ENCODE data around the gene ZNHIT3.
"Not testable (repeated sequence)": the region's sequence is repeated elsewhere in the genome, so short reads cannot be mapped to it uniquely, and the experiment has no call there.

Gene ZNHIT3

DNA sequence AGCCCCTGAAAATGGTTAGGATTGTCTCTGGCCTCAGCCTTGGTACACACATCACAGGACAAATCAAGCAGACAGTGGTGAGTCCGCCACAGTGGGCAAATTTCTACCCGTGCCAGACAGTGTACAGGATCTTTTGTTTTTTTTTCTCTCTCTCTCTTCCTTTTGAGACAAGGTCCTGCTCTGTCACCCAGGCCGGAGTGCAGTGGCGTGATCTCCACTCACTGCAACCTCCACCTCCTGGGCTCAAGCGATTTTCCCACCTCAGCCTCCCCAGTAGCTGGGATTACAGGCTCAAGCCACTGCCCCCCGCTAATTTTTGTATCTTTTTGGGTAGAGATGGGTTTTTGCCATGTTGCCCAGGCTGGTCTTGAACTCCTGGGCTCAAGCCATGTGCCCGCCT lies 2.5 kb upstream of the ZNHIT3 start:
- DNase-seq (ENCODE audit: low read depth) = not testable (repeated sequence)

DNA sequence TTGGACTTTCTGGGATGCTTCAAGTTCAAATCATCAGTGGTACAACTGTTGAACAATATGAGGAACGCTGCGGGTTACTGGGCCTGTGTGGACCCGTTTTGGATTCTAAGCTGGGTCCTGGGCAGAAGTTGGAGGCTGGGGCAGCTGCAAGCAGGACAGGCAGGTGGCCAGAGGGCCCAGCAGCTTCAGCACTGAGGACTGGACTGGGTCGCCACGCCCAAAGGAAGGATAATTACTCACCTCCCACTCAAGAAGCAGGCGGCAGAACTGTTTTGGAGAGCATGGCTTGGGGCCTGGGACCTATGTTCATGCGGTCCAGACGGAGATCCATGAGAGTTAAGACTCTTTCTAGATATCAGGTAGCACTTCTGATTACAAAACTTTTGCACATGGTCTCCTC lies 1.5 kb upstream of the ZNHIT3 start:
- DNase-seq (ENCODE audit: low read depth) = no peak

DNA sequence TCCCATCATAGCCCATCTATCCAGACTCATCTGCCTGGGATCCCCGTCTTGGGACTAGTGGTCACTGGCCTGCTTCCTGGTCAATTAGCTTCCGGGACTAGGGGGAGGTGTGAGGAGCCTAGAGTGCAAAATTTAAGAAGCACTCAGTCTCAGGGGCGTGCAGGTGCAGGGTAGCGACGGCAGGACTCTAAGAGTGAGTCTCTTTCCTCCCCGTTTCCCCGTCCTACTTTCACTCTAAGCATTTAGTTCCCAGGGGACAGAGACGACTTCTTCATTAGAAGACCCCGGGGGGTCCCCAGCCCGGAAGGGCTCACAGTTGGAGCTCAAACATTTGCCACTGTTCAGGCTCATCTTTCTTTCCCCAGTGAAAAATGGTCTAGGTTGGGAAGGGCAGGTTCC lies 677 bp upstream of the ZNHIT3 start:
- DNase-seq (ENCODE audit: low read depth) = no peak

DNA sequence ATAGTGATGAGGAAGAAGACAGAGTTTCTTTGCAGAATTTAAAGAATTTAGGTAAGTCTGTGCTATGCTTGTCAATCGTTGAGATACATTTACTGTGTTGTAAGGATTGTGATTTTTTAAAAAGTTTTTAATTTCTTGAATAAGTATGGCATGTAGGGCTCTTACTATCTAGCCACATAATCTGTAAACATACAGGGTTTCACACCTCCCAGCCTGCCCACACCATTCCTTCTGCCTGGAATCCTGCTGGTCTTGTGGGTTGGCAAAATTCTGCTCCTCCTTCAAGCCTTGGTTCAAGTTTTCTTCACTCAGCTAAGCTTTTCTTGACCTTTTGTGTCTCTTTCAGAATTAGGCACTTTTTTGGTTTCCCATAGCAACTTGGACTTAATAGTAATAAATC lies 7.5 kb downstream of the ZNHIT3 start:
- no peak for DNase-seq (ENCODE audit: low read depth)

DNA sequence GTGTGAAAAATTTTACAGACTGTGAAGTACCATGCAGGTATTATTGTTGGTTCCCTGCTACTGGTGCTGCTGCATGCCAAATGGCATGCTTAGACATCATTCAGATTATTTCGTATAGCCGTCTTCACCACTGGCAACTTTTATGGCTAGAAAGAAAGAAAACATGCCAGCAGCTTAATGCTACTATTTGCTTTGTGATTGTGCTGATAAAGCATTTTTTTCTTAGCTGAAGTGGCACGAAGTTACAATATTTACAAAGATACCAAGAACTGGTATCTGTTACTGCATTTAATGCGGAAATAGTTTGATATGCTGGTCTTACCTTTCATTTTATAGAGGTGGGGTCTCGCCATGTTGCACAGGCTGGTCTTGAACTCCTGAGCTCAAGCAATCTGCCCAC lies 8.2 kb downstream of the ZNHIT3 start:
- DNase-seq (ENCODE audit: low read depth) = no peak

DNA sequence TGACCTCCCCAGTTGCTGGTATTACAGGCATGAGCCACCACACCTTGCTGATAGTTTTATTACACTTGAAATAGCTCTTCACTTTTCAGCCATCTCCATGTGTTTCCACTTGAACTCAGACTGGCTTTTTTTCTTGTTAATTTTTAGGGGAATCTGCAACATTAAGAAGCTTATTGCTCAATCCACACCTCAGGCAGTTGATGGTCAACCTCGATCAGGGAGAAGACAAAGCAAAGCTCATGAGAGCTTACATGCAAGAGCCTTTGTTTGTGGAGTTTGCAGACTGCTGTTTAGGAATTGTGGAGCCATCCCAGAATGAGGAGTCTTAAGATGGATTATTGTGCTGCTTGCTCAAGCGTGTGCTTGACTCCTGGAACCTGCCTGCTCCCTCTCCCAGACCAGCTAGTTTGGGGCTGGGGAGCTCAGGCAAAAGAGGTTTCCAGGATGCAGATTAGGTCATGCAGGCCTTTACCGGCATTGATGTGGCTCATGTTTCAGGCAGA lies 8.6 kb downstream of the ZNHIT3 start:
- no peak for DNase-seq (ENCODE audit: low read depth)

DNA sequence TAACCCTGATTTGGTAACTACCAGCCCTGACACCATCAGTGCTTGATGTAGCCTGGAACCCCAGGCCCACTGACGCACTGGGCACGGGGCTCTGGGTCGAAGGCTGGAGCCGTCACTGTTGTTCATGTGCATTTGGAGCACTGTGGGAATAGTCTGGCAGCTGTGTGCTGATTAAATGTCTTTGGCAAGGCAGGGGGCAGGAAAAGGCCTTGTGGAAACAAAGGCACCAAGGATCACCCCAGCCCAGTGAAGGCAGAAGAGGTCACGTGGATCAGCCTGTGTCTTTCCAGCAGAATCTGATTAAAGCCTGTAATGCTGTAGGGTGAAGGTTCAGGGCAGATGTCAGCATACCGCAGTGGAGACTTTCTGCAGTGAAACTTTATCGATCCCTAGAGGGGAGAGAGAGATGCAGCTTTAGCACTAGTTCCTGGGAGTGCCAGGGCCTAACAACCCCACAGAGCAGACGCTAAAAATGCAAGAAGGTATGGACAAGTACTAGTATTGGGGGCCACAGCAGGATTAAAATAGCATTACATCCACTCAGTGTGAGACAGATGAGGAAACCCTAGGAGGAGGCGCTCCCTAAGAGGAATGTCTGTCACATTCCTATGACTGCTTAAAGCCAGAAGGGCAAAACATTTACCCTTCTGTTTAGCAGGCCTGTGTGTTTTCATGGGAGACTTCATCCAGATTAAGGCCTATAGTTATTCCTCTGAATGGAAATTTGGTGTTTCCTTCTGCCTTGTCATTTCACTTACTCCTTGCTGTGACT lies 9.7 kb downstream of the ZNHIT3 start:
- no peak for DNase-seq (ENCODE audit: low read depth)

DNA sequence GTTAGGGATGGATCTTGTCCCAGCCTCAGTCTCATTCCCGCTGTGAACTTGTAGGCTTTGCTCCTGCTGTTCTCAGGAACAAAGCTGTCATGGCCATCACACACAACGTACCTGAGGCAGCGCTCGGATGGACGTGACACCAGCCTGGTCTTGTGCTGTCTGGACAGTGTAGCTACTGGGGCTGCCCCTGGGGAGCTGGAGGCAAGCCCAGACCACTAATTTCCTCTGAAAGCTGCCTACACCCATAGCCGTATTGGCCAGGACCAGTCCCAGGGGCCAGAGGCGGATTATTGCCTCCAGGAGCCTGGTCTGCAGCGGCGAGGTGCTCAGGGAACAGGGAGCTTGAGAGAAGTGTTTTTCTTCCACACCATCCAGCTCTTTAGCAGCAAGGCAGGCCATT lies 11.7 kb downstream of the ZNHIT3 start:
- DNase-seq (ENCODE audit: low read depth) = no peak

DNA sequence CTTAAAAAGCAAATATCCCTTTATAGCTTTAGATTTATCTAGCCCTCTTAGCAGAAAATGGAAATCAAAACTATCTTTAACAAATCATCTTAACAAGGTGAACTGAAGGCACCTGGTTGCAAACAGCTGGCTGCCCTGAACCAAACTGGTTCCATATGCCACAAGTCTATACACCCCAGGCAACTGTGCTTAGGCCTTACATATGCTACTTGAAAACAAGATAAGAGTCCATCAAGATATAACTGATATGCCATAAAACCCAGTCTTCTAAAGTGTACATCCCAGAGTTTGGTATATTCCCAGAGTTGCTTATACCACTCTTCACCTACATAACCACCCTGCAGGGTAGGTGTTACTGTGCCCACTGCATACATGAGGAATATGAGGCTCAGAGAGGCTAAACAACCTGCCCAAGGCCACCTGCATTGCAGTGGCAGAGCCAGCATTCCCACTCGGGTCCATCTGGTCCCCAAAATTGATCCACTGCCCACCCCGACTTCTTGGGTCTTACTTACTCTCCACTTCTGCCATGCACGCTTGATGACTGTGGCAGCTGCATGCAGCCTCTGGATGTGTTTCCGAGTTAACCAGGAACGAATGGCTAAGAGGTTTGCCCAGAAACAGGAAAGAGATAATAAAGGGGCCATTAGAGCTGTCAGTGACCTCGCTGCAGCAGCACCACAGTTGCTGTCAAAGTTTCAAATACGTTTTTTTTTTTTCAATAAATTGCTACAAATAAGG lies 12.2 kb downstream of the ZNHIT3 start:
- DNase-seq (ENCODE audit: low read depth) = no peak

DNA sequence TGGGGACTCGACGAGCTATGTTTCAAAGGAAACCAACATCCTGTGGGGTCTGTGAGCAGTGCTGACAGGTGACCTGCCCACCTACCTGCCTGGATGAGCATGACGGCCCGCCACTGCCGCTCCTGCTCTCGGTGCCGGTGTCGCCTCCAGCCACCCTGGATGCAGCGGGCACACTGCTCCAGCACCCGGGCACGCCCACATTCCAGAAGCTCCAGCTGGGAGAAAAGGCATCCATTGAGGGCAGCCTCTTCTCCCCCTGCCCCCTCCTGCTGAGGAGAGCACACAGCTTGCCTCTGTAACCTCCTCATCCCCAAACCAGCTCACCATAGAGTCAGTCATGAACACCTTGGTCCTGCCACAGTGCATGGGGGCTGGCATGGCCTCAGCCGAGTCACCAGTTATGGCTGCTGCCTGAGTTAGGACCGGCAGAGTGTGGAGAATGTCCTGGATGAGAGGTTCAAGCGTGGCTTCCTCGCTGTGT lies 14.3 kb downstream of the ZNHIT3 start:
- no peak for DNase-seq (ENCODE audit: low read depth)

DNA sequence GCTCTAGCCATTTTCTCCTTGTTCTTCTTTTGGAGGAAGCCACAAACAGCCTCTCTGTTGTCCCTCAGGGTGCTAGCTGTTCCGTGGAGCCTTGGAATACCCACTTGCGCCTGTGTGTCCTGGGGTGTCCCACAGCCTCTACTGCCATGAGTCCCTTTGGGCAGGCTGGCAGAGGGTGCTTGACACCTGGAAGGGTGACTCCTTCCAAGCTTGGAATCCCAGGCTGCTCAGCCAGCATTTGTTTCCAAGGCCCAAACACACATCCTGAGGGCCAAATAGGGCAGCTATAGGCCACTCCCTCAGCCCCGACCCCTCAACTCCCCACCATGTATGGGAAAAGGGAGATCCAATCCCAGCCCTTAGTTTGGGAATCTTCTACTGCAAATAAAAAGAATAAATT lies 14.9 kb downstream of the ZNHIT3 start:
- no peak for DNase-seq (ENCODE audit: low read depth)

DNA sequence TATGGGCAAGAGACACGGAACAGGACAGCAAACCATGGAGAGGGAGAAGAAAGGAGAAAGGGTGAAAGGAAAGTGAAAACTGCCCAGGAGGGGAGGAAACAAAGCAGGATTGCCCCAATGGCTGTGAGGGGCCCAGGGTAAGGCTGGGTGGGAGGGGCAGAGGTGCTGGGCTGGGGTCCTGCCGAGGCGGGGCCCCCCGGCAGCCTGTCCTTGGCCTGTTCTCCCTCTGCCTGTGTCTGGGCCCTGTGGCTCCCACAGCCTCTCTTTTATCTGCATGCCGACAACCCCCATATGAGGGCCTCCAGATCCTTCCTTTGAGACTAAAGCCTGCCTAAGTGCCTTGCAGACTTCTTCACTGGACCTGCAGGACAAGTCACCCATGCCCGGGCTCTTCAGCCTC lies 15.5 kb downstream of the ZNHIT3 start:
- DNase-seq (ENCODE audit: low read depth) = no peak

DNA sequence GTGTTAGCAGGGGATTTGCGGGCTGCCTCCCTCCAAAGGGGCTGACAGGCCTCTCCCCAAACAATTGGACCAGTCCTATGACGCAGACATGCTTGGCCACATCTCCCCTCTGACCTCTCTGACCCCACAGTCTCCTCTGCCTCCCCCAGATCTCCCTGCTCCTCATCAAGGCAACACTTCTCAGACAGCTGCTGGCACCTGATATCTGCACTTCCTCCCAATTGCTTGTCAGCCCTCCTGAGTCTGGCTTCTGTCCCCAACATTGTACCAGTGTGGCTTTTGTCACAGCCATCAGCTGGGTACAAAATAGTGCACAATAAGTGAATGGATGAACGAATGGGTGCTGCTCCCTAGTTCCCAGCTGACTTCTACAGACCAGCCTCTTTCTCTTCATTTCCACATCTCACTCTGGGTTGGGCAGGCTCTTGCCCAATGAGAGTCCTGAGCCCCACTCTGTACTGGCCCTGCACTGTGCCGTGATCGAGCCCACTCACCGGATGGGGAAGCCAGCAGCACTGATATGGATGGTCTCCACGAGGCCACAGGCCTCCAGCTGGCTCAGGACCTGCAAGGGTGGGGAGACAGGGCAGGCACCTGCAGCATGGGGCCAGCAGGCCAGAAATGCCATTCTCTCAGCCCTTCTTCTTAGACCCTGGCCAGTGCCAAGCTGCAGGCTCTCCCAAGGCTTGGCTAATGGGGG lies 17.1 kb downstream of the ZNHIT3 start:
- no peak for DNase-seq (ENCODE audit: low read depth)

DNA sequence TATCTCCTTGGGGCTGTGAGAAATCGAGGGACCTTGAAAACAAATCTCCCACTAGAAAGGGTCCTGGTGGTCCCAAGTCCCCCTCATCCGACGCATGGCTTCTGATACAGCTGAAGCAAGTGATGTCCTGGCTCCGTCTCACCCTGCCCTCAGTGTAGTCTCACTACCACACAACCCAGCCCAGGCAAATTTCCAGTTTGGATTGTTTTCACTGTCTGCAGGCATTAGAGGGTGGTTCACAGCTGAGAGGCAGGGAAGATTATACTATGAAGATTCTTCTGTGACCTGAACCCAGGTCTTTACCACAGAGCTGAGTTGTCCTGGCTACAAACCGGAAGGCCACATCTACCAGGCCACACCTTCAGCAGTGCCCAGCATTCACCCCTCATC lies 17.7 kb downstream of the ZNHIT3 start:
- no peak for DNase-seq (ENCODE audit: low read depth)

DNA sequence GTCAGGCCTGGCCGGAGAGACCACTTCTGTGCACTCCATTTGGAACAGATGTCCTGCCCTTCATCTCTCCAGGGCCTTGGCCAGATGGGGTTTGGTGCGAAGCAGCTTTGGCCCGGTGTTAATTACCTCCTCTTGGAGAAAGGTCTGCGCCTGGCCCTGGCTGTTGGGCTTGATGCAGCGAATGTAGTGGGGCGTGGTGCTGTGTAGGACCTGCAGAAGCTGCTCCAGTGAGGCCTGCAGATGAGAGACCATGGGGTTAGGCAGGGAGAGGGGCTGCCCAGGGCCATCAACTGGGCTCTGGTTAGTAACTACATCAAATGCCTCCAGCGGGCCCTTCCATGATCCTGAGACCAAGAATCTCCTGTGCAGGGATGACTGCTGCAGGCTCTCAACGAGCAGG lies 18.7 kb downstream of the ZNHIT3 start:
- DNase-seq (ENCODE audit: low read depth) = no peak

DNA sequence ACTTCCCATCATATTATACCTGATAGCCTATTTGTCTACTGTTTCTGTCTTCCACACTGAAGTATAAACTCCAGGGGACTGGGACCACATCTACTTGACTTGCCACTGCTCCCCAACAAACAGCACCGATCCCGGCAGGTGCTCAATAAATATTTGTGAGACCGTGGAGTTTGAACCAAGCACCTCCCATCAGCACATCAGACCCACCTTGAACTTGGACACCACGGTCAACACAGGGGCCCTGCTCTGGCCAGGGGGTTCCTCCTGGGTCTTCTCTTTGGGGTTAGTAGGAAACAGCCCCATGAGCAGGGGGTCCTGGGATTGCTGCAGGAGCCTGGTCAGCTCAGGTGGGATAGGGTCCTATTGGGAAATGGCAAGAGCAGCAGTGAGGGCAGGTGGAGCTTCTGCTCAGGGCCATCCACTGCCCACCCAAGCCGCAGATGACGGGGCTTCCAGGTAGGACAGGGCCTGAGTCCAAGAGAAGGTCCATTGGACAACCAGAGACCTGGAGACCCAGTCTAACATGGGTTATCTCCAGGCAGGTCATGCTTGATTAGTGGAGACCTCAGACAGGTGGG lies 19.9 kb downstream of the ZNHIT3 start:
- no peak for DNase-seq (ENCODE audit: low read depth)

DNA sequence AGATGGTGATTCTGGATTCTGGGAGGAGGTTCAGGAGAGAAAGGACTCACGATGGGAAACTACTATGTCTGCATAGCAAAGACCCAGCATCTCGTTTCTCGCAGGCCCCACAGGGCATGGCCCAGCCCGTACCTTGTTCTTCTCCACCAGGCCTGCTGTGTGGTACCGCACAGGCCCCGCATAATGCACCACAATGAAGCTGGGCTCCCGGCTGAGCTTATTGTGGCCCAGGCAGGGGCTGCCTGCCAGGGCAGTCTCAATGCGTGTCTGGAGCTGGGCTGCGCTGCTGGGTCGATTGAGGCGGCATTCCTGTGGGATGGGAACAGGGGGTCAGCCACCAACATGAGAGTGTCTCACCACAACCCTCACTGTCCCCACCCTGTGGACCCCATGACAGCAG lies 20.4 kb downstream of the ZNHIT3 start:
- no peak for DNase-seq (ENCODE audit: low read depth)

DNA sequence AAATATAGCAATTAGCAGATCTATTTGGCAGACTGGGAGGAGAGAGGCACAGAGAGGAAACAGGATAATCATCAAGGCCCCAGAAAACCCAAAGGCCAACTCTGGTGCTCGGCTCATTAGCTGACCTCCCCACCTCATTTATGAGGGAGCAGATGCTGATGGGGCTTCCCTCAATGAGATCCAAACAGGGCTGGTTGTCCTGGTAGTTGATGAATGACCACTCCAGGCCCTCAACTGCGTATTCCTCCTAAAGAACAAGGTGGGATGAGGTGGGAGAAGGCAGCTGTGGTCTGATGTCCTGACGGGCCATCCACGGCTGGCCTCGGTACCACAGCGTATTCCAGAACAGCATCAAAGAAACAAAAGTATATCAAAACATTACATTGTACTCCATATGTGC lies 20.8 kb downstream of the ZNHIT3 start:
- DNase-seq (ENCODE audit: low read depth) = no peak

DNA sequence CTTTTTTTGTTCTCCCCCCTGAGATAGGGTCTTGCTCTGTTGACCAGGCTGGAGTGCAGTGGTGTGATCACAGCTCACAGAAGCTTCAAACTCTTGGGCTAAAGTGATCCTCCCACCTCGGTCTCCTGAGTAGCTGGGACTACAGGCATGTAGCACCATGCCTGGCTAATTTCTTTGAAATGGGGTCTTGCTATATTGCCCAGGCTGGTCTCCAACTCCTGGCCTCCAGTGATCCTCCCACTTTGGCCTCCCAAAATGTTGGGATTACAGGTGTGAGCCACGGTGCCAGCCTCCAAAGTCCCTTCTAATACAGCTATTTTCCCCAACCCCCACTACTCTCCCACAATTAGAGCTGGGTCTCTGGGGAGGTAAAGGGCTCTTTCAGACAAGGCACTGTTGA lies 22.0 kb downstream of the ZNHIT3 start:
- DNase-seq (ENCODE audit: low read depth) = not testable (repeated sequence)

DNA sequence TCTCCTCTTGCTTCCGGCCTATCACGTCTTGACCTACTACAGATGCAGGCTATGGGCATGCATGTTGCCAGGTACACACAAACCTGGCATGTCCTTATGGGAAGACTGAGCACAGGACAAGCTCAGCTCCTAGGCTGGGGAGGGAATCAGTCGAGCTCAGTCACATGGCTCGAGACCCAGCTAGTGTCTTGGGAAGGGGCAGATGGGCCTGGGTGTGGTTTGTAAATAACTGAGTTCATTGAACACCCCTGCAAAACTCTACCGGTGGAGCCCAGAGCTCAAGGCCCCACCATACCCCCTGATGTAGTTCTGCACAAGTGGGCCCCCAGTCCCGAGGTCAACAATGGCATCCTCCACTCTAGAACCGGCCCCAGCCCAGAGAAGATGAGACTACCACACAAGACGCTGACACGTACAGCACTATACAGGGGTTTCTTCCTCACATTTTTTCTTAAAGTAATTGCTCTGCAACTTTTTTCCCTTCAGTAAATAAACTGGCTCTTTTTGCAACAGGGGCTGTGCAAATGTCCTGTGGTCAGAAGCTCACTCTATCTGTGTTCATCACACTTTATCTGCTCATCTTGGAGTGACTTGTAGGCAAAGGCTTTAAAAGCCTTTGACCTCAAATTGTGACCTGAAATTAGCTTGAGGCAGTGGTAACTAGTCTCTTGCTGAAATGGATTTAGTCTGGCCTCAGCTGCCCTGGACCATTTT lies 22.9 kb downstream of the ZNHIT3 start:
- DNase-seq (ENCODE audit: low read depth) = no peak

DNA sequence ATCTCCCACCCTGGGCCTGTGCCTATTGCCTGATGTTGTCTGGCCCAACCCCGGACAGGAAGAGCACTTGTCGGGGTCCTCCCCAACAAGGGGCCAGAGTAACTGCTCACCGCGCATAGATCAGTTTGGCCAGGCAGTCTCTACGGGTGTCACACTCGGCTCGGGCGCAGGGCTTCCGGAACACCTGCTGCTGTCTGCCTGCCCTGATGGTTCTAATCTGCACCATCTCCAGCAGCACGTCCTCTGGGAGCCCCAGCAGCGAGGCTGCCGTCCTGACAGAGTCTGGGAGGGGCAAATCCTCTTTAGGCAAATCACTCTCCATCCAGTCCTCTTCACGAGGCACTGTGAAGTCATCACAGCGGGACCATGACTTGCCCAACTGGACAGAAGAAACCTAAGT lies 24.2 kb downstream of the ZNHIT3 start:
- DNase-seq (ENCODE audit: low read depth) = no peak

DNA sequence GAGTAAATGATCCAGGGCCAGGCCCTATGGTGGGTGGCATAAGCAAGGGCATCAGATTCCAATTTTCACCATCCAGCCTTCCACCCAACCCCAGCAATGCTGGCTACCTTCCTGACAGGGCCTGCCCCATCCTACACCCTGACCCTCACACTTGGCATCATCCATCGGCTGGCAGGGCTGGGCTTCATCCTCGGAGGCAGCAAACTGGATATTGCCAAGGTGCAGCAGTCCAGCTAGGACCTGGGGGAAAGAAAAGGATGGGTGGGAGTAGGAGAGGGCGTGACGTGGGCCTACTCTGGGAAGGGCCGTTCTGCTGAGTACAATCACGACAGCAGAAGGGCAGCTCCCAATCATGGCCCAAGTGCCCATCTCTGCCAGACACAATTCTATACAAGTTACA lies 24.7 kb downstream of the ZNHIT3 start:
- DNase-seq (ENCODE audit: low read depth) = no peak

Measured in stimulated activated CD4-positive, alpha-beta T cell treated with anti-CD3 and anti-CD28 coated beads, Interleukin-2, amount 100 ng/mL, for 4 hours (primary cell).